Amniotic epithelial cell (primary cell): Measurements from ENCODE around the gene NUP62CL.
"Not testable (repeated sequence)": the region's sequence is repeated elsewhere in the genome, so short reads cannot be mapped to it uniquely, and the experiment has no call there.

Experiments used
- DNase-seq: peaks from one replicate; pipeline ENCODE4 v3.0.0-alpha.2; 2010; ENCODE audit warnings: low read depth

Gene NUP62CL

GRCh38 chrX:107205770-107206696 is at the start of gene NUP62CL, which contains the start of gene DNAAF6:
Gene NUP62CL, minus strand, starts transcription at chrX:107206433. Its CDS starts 31,287 bp downstream, at chrX:107175146.
Gene DNAAF6, plus strand, starts transcription at chrX:107206611. Its CDS starts 6,265 bp downstream, at chrX:107212876.
- peak; percentile 33 for DNase-seq

GRCh38 chrX:107228486-107228819 is 22.2 kb upstream of the NUP62CL start:
- no peak for DNase-seq

GRCh38 chrX:107227780-107228485 is 21.7 kb upstream of the NUP62CL start:
- DNase-seq, result no peak

GRCh38 chrX:107226757-107227156 is 20.5 kb upstream of the NUP62CL start:
- DNase-seq, result peak; percentile 39

GRCh38 chrX:107213477-107213876 is 7.2 kb upstream of the NUP62CL start:
- DNase-seq, result no peak

- no peak for DNase-seq
Observed at GRCh38 chrX:107207943-107208342, 1.7 kb upstream of the NUP62CL start.

GRCh38 chrX:107207089-107207488 is 856 bp upstream of the NUP62CL start:
- no peak for DNase-seq

- DNase-seq, result no peak
Observed at GRCh38 chrX:107206697-107207065, 448 bp upstream of the NUP62CL start.

GRCh38 chrX:107204068-107204605 is 2.1 kb downstream of the NUP62CL start:
- DNase-seq, result no peak

- DNase-seq, result no peak
Observed at GRCh38 chrX:107199491-107199890, 6.7 kb downstream of the NUP62CL start.

GRCh38 chrX:107198074-107198473 is 8.2 kb downstream of the NUP62CL start:
- not testable (repeated sequence) for DNase-seq

- DNase-seq, result no peak
Observed at GRCh38 chrX:107197319-107197718, 8.9 kb downstream of the NUP62CL start.

GRCh38 chrX:107171369-107172102 is 34.7 kb downstream of the NUP62CL start:
- DNase-seq, result no peak

- DNase-seq, result no peak
Observed at GRCh38 chrX:107168712-107169111, 37.5 kb downstream of the NUP62CL start.

- no peak for DNase-seq
Observed at GRCh38 chrX:107168257-107168656, 38.0 kb downstream of the NUP62CL start.

- DNase-seq, result no peak
Observed at GRCh38 chrX:107167163-107167921, 38.9 kb downstream of the NUP62CL start.

GRCh38 chrX:107157618-107158017 is 48.6 kb downstream of the NUP62CL start:
- DNase-seq, result not testable (repeated sequence)

- not testable (repeated sequence) for DNase-seq
Observed at GRCh38 chrX:107155621-107156430, 50.4 kb downstream of the NUP62CL start.

- peak; percentile 15 for DNase-seq
Observed at GRCh38 chrX:107154787-107155620, 51.2 kb downstream of the NUP62CL start.

- no peak for DNase-seq
Observed at GRCh38 chrX:107153005-107153404, 53.2 kb downstream of the NUP62CL start.
